Brain pericyte (primary cell): ENCODE measurements around the gene NECAP2.
"Not testable (repeated sequence)": the region's sequence is repeated elsewhere in the genome, so short reads cannot be mapped to it uniquely, and the experiment has no call there.

Experiments used
- DNase-seq: peaks from one replicate; pipeline ENCODE4 v3.0.0-alpha.2; 2012; ENCODE audit warnings: low read depth, low spot score

Gene NECAP2

GRCh38 chr1:16459352-16459925 lies 18.9 kb downstream of the NECAP2 start:
- no peak for DNase-seq

GRCh38 chr1:16461681-16462080 lies 21.2 kb downstream of the NECAP2 start:
- no peak for DNase-seq

- DNase-seq = no peak
Measured at GRCh38 chr1:16462773-16463330, 22.3 kb downstream of the NECAP2 start.

DNA sequence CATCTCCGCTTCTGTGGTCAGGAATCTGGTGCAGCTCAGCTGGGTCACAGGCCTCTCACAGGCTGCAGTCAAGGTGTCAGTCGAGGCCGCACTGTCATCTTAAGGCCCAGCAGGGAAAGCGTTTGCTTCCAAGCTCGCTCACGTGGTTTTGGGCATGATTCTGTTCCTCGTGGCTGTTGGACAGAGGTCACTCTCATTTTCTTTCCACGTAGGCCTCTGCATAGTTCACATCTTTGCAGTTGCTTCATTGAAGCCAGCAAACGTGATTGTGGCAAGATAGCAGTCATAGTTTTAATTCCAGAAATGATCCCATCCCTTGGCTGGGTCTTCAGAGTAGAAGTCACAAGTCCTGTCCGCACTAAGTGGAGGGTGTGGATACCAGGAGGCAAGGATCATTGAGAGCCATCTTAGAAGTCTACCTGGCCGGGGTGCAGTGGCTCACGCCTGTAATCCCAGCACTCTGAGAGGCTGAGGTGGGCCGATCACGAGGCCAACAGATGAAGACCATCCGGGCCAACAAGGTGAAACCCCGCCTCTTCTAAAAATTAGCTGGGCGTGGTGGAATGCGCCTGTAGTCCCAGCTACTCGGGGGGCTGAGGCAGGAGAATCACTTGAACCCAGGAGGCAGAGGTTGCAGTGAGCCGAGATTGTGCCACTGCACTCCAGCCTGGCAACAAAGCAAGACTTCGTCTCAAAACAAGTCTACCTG lies 24.5 kb downstream of the NECAP2 start:
- DNase-seq = no peak

GRCh38 chr1:16468558-16468957 lies 28.0 kb downstream of the NECAP2 start:
- DNase-seq = no peak

GRCh38 chr1:16474166-16474800 lies 33.8 kb downstream of the NECAP2 start:
- DNase-seq = no peak

DNA sequence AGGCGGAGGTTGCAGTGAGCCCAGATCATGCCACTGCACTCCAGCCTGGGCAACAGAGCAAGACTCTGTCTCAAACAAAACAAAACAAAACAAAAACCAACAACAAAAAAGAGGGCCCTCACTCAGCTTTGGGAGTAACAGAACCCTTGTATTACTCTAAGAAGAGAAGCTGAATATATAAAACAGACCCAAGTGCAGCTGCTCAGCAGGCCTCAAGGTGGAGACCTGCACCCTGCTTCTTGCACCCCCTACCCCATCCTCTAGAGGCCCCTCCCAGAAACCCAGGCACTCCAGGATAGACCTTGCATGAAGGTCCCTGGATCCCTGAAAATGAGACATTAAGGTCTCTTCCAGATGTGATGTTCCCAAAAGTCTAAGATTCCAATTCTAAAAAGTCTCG lies 34.4 kb downstream of the NECAP2 start:
- not testable (repeated sequence) for DNase-seq

GRCh38 chr1:16475771-16476770 lies 35.5 kb downstream of the NECAP2 start:
- DNase-seq = not testable (repeated sequence)

DNA sequence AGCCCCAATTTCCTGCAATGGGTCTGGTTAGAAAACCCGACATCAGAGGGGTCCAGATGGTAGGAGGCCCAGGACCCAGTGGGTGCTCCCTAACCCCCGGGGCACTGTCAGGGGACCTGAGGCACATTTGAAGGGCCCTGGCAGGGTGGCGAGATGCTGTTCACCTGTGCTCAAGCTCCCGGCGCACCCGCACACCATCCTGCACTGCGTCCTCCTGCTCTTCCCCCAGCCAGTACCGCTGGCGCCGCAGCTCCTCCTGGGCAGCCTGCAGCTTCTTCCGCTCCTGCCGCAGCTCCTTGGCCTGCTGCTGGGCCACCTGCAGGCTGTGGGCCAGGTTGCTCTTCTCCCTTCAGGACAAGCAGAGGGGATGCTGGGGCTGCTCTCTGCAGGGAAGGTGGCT lies 37.6 kb downstream of the NECAP2 start:
- DNase-seq = no peak

DNA sequence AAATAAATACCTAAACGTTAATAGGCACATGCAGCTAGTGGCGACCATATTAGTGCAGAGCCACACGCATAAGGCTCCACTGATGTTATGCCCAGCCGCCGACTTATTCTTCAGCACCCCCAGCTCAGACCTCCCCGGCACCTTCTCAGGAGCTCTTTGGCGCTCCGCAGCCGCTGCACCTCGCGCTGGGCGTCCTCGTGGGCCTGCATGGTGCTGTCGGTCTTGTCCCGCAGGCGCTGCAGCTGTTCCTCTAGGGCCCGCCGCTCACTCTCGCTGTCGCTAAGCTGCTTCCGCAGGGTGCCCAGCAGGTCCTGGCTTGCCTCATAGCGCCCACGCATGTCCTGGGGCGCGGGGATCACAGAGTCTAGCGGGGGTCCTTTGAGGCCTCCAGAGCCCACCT lies 42.6 kb downstream of the NECAP2 start:
- not testable (repeated sequence) for DNase-seq

GRCh38 chr1:16483639-16484500 lies 43.3 kb downstream of the NECAP2 start:
- DNase-seq = not testable (repeated sequence)

- DNase-seq = no peak
Measured at GRCh38 chr1:16484501-16484835, 43.9 kb downstream of the NECAP2 start.

GRCh38 chr1:16484931-16485330 lies 44.4 kb downstream of the NECAP2 start:
- DNase-seq = no peak

- not testable (repeated sequence) for DNase-seq
Measured at GRCh38 chr1:16486316-16486715, 45.8 kb downstream of the NECAP2 start.

DNA sequence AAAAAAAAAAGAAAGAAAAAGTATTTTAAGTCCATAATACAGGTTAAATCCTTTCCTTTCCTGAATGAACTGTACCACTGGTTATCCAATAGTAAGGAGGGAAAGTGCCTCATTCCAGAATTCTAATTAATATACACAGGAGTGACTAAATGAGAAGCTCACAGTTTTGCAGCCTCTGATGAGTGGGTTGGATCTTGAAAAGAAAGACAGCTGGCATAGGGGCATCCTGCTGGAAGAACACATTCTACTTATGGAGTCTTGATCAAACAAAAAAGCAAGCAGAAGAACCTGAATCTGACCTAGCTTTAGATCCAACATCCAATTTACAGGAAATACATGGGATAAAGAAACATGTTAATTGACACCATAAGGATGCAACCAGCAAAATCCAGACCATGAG lies 46.5 kb downstream of the NECAP2 start:
- DNase-seq = not testable (repeated sequence)

DNA sequence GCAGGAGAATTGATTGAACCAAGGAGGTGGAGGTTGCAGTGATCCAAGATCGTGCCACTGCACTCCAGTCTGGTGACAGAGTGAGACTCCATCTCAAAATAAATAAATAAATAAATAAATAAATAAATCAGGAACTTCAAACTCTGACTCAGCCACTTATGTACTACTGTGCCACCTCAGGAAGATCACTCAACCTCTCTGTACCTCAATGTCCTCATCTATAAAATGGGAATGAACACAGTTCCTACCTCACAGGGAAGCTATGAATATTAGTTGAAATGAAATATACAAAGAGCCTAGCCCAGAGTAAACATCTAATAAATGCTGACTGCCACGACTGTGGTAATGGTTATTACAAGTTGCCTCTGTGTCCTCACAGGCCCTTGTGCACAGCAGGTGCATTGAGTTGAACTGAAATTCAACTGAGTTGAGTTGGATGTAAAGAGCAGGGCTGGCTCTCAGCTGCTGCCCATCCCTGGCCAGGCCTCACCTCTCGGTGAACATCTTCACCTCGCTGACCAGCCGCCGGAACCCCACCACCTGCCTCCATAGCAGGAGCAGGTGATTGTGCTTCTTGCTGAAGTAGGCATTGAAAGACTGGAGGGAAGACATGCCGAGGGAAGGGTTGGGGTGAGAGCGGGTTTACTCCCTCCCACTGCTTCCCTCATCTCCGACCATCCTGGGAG lies 48.8 kb downstream of the NECAP2 start:
- DNase-seq = not testable (repeated sequence)

DNA sequence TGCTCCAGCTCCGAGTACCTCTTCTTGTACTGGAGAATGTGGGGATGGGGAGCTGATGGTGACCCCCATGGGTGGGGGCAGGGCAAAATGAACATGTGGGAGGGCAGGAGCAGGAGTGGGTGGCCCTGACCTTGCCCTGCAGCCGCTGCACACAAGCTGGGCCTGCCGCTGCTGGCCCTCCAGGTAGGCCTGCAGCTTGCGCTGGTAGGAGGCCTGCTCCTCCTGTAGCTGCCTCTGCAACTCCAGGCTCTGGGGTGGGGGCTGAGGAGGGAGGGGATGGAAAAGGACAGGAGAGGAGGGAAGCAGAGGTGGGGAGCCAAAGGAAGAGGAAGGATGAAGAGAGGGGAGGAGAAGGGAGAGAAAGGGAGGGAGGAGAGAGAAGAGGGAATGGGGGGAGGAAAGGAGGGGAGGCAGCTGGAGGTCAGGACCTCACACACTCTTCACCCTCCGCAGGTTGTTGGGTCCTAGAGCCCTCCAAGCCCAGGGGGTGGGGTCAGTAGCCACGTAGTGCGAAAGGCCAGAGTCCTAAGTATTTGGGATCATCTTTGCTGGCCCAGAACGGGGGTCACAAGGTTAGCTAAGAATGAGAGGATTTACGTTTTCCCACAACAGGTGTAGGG lies 50.6 kb downstream of the NECAP2 start:
- no peak for DNase-seq

DNA sequence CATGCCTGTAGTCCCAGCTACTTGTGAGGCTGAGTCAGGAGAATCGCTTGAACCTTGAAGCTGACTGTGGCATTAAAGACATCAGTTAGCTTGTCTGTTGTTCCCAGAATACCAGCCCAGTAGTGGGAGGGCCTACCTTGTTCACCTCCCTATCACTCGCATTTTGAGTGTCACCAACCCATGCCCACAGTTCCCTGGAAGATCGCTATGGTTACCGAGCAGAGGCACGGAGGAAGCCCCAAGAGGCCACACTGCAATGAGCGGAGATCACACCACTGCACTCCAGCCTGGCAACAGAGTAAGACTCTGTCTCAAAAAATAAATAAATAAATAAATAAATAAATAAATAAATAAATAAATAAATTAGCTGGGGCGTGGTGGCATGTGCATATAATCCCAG lies 52.4 kb downstream of the NECAP2 start:
- not testable (repeated sequence) for DNase-seq

GRCh38 chr1:16493731-16494130 lies 53.2 kb downstream of the NECAP2 start:
- not testable (repeated sequence) for DNase-seq
